ENCODE measurements around the gene PEAK1.

Gene PEAK1

GRCh38 chr15:77336006-77336405 is 83.9 kb downstream of the PEAK1 start:
- H3K4me3 ChIP-seq (replicated peaks; ENCODE audit: low read depth, low read length) = no peak overlapping the region
- no peak for TF ChIP-seq CTCF (IDR thresholded peaks at IDR 0.05; ENCODE audit: low read depth, low read length, missing control alignments)
- no peak for DNase-seq (ENCODE audit: extremely low read depth, low read depth)

GRCh38 chr15:77335298-77335697 is 84.6 kb downstream of the PEAK1 start:
- no peak for TF ChIP-seq CTCF (IDR thresholded peaks at IDR 0.05; ENCODE audit: low read depth, low read length, missing control alignments)
- H3K4me3 ChIP-seq (replicated peaks; ENCODE audit: low read depth, low read length) = no peak overlapping the region
- DNase-seq (ENCODE audit: extremely low read depth, low read depth) = no peak

GRCh38 chr15:77333166-77333565 is 86.7 kb downstream of the PEAK1 start:
- H3K4me3 ChIP-seq (replicated peaks; ENCODE audit: low read depth, low read length) = no peak overlapping the region
- no peak for DNase-seq (ENCODE audit: extremely low read depth, low read depth)
- TF ChIP-seq CTCF (IDR thresholded peaks at IDR 0.05; ENCODE audit: low read depth, low read length, missing control alignments) = no peak

GRCh38 chr15:77329202-77329601 is 90.7 kb downstream of the PEAK1 start:
- no peak overlapping the region for H3K4me3 ChIP-seq (replicated peaks; ENCODE audit: low read depth, low read length)
- TF ChIP-seq CTCF (IDR thresholded peaks at IDR 0.05; ENCODE audit: low read depth, low read length, missing control alignments) = no peak
- no peak for DNase-seq (ENCODE audit: extremely low read depth, low read depth)

GRCh38 chr15:77327844-77328529 is 91.9 kb downstream of the PEAK1 start:
- DNase-seq (ENCODE audit: extremely low read depth, low read depth) = no peak

GRCh38 chr15:77327168-77327567 is 92.7 kb downstream of the PEAK1 start:
- no peak for DNase-seq (ENCODE audit: extremely low read depth, low read depth)
- no peak overlapping the region for H3K4me3 ChIP-seq (replicated peaks; ENCODE audit: low read depth, low read length)
- no peak for TF ChIP-seq CTCF (IDR thresholded peaks at IDR 0.05; ENCODE audit: low read depth, low read length, missing control alignments)

More at GRCh38 chr15:77327844-77328529, 91.9 kb downstream of the PEAK1 start:
- no peak overlapping the region for H3K4me3 ChIP-seq (replicated peaks; ENCODE audit: low read depth, low read length)
- no peak for TF ChIP-seq CTCF (IDR thresholded peaks at IDR 0.05; ENCODE audit: low read depth, low read length, missing control alignments)

GRCh38 chr15:77326366-77326765 is 93.5 kb downstream of the PEAK1 start:
- DNase-seq (ENCODE audit: extremely low read depth, low read depth) = no peak
- no peak for TF ChIP-seq CTCF (IDR thresholded peaks at IDR 0.05; ENCODE audit: low read depth, low read length, missing control alignments)
- H3K4me3 ChIP-seq (replicated peaks; ENCODE audit: low read depth, low read length) = no peak overlapping the region

Data from HFF-Myc (cell line).